Endothelial cell (in vitro differentiated cells): Measurements from ENCODE around the gene PYROXD2. TPM values are rescaled to one million over a fixed set of nuclear protein-coding genes. Genes with fewer than 3 reads are reported as not detected.

Source experiments
- DNase-seq: peaks from one replicate; pipeline ENCODE4 v3.0.0; 2021; ENCODE audit warnings: low spot score
- H3K27ac Mint-ChIP-seq: one replicate; pipeline ENCODE4 v1.8.0; 2021; ENCODE audit warnings: mixed read lengths, inconsistent platforms; ENCODE audit not compliant: unreplicated experiment
- H3K27me3 Mint-ChIP-seq: one replicate; pipeline ENCODE4 v1.8.0; 2021; ENCODE audit warnings: mild to moderate bottlenecking, moderate library complexity, mixed read lengths, inconsistent platforms; ENCODE audit not compliant: unreplicated experiment
- H3K36me3 Mint-ChIP-seq: one replicate; pipeline ENCODE4 v1.8.0; 2021; ENCODE audit warnings: mild to moderate bottlenecking, low read depth, mixed read lengths, inconsistent platforms; ENCODE audit not compliant: unreplicated experiment
- H3K4me1 Mint-ChIP-seq: one replicate; pipeline ENCODE4 v1.8.0; 2021; ENCODE audit warnings: mild to moderate bottlenecking, mixed read lengths, inconsistent platforms; ENCODE audit not compliant: unreplicated experiment
- H3K4me3 Mint-ChIP-seq: one replicate; pipeline ENCODE4 v1.8.0; 2021; ENCODE audit warnings: mild to moderate bottlenecking, mixed read lengths, inconsistent platforms; ENCODE audit not compliant: unreplicated experiment
- H3K9me3 Mint-ChIP-seq: one replicate; pipeline ENCODE4 v1.8.0; 2021; ENCODE audit warnings: mixed read lengths, inconsistent platforms; ENCODE audit not compliant: unreplicated experiment
- total RNA-seq: library from RNA; stranded (reverse); fragmentation: NEBNext Ultra II Directional; extraction: Animal tissue kit (Norgen Biotek cat#: 25700); gene quantifications from one replicate; pipeline ENCODE4 v1.2.1, GENCODE V29; 2021; ENCODE audit not compliant: unreplicated experiment
- TF ChIP-seq, protein P1 (sequence below): fragments of 200-600 bp; sonication (generic); IDR thresholded peaks from one replicate; pipeline ENCODE4 v1.5.0; 2021; ENCODE audit warnings: antibody characterized with exemption; ENCODE audit not compliant: unreplicated experiment

Gene PYROXD2
- total RNA-seq, 1 donor from 2014 or later, result 5.8 TPM

DNA sequence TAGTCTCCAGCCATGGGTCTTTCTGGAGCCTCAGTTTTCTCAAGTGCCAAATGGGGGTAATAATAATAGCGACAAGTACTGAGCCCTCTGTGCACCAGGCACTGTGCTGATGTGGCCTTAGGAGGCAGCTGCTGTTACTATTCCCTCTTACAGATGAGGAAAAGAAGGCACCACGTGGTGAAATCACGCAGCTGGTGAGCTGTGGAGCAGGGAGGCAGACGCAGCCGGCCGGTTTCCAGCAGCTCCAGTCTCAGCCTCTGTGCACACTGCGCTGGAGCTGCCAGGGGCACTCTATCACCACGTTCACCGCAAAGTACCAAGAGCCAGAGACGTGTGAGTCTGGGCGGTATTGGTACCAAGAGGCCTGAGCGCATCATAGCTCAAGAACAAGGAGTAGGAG is 9.6 kb downstream of the PYROXD2 start:
- H3K27ac Mint-ChIP-seq, result no peak overlapping the region
- H3K36me3 Mint-ChIP-seq, result peaks cover 3% of the 10 kb centered on the region
- DNase-seq, result no peak
- no peak overlapping the region for H3K4me3 Mint-ChIP-seq
- H3K9me3 Mint-ChIP-seq, result no peaks in the 10 kb centered on the region
- H3K4me1 Mint-ChIP-seq, result no peaks in the 10 kb centered on the region
- TF ChIP-seq, protein P1, sequence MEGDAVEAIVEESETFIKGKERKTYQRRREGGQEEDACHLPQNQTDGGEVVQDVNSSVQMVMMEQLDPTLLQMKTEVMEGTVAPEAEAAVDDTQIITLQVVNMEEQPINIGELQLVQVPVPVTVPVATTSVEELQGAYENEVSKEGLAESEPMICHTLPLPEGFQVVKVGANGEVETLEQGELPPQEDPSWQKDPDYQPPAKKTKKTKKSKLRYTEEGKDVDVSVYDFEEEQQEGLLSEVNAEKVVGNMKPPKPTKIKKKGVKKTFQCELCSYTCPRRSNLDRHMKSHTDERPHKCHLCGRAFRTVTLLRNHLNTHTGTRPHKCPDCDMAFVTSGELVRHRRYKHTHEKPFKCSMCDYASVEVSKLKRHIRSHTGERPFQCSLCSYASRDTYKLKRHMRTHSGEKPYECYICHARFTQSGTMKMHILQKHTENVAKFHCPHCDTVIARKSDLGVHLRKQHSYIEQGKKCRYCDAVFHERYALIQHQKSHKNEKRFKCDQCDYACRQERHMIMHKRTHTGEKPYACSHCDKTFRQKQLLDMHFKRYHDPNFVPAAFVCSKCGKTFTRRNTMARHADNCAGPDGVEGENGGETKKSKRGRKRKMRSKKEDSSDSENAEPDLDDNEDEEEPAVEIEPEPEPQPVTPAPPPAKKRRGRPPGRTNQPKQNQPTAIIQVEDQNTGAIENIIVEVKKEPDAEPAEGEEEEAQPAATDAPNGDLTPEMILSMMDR, result no peak
- peaks cover 2% of the 10 kb centered on the region for H3K27me3 Mint-ChIP-seq

DNA sequence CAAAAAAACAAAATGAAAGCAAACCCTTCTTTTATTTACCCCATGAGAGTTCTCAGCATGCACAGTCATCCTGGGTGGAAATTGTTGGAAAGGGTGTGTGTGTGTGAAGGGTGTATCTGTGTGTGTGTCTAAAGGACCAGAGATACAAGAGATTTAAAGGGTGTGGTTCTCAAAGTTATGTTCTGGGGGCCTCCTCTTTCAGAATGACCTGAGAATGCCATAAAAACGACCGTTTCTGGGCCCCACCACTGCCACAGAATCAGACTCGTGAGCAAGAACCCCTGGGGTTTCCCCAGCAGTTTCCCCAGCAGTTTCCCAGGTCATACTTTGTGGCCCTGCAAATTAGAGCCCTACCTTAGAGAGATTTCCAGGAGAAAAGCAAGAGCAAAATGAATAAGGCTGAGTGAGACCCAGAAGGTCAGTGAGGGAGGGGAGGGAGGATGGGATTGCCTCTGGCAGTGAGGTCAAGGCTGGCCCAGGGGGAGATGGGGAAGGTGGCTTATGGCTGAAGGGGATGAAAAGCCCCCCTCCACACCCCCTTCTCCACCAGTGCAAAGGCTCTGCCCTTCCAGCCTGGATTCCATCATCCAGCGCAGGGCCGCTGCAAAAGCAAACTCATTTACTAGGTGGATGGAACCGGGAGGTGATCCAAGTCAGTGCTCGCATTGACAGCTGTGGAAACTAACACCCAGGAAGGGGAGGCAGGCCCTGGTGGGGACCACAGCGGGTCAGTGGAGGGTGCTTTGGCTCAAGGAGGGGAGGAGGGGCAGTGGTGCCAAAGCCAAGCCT is 10.2 kb downstream of the PYROXD2 start:
- Mint-ChIP-seq H3K27ac (no peak overlapping the region), H3K4me3 (no peak overlapping the region), H3K9me3 (no peaks in the 10 kb centered on the region)

DNA sequence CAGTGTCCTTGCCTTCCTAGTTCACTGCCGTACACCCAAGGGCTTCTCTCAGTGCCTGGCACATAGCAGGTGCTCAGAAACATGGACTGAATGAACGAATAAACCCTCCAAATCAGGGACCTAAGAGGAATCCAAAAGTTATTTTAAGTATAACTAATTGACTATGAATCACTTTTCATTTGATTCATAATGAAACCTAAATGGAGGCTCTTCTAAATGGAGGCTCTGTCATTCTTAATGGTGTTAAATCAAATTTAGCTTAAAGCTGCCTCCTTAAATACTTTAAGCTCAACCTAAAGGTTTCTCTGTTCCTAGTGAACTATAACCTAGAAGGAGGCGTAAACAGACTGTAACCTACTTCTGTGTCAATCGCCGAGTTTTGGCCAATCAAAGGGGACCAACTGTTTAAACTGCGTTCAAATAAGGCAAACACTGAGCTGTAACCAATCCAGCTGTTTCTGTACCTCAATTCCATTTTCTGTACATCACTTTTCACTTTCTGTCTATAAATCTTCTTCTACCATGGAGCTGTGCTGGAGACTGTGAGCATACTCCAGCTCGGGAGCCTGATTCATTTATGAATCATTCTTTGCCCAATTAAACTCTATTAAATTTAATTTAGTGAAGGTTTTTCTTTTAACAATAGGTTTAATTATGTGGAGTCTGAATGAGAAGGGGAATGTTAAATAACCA is 11.0 kb downstream of the PYROXD2 start:
- Mint-ChIP-seq H3K9me3 (no peaks in the 10 kb centered on the region), H3K4me3 (no peak overlapping the region), H3K27ac (no peak overlapping the region), H3K4me1 (no peaks in the 10 kb centered on the region), H3K27me3 (peaks cover 2% of the 10 kb centered on the region), H3K36me3 (peaks cover 3% of the 10 kb centered on the region)
- TF ChIP-seq, protein P1, result no peak
- no peak for DNase-seq

More for the DNA sequence above, 10.2 kb downstream of the PYROXD2 start:
- TF ChIP-seq, protein P1, result no peak
- Mint-ChIP-seq H3K4me1 (no peaks in the 10 kb centered on the region), H3K36me3 (peaks cover 3% of the 10 kb centered on the region), H3K27me3 (peaks cover 2% of the 10 kb centered on the region)
- no peak for DNase-seq

DNA sequence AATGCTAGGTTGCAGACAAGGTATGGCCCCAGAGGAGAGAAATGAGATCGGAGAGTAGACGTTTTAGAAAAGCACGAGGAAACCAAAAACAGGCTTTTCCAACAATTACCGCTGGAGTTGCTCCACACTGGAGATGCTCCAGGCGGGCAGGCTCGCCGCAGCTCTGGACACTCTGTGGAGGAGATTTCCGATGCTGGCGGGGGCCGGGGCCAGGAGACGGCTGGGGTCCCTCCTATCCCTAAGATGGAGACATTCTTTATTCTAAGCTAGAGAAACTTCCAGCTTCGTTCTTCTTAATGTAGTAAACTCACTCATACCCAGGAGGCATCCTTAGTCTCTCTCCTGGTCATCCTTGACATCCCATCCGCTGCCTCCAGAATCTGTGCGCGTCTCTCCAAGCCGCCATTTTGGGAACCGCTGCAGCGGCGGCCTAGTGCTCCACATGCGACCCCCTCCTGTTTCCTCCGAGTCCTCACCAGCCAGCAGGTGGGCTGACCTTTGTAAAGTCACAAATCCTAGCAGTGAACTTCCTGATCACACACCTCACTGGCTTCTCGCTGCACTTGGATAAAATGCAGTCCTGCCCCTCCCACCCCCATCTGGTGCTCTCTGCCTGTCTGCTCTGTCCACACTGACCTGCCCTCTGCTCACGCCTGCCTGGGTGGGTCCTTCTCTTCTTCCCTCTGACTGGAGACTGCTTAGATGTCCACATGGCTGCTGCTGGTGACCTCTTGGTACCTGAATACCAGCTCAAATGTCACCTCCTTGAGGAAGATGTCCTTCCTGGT is 11.9 kb downstream of the PYROXD2 start:
- peaks cover 3% of the 10 kb centered on the region for H3K36me3 Mint-ChIP-seq
- no peaks in the 10 kb centered on the region for H3K4me1 Mint-ChIP-seq
- no peak overlapping the region for H3K4me3 Mint-ChIP-seq
- H3K27ac Mint-ChIP-seq, result no peak overlapping the region
- H3K27me3 Mint-ChIP-seq, result peaks cover 2% of the 10 kb centered on the region
- DNase-seq, result no peak
- no peaks in the 10 kb centered on the region for H3K9me3 Mint-ChIP-seq
- TF ChIP-seq, protein P1, result no peak
